ENCODE data around the gene IGF2R. TPM values are rescaled to one million over a fixed set of nuclear protein-coding genes. Genes with fewer than 3 reads are reported as not detected.

The IGF2R gene
- total and polyA plus RNA-seq, 2 donors from 2014 or later = 23.7 to 88.6 TPM

- TF ChIP-seq, protein P1, sequence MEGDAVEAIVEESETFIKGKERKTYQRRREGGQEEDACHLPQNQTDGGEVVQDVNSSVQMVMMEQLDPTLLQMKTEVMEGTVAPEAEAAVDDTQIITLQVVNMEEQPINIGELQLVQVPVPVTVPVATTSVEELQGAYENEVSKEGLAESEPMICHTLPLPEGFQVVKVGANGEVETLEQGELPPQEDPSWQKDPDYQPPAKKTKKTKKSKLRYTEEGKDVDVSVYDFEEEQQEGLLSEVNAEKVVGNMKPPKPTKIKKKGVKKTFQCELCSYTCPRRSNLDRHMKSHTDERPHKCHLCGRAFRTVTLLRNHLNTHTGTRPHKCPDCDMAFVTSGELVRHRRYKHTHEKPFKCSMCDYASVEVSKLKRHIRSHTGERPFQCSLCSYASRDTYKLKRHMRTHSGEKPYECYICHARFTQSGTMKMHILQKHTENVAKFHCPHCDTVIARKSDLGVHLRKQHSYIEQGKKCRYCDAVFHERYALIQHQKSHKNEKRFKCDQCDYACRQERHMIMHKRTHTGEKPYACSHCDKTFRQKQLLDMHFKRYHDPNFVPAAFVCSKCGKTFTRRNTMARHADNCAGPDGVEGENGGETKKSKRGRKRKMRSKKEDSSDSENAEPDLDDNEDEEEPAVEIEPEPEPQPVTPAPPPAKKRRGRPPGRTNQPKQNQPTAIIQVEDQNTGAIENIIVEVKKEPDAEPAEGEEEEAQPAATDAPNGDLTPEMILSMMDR (IDR thresholded peaks at IDR 0.05; ENCODE audit: borderline replicate concordance, extremely low read depth, insufficient read depth) = no peak
- Histone ChIP-seq H3K27ac (ENCODE audit: low read depth in 2 of 2, low read length in 2 of 2) (peak overlapping the region; percentile 75 to 86), H3K27me3 (ENCODE audit: control insufficient read depth, insufficient read depth, low read length) (no peaks in the 10 kb centered on the region), H3K36me3 (ENCODE audit: control insufficient read depth in 2 of 3, insufficient read depth in 3 of 3, low read length in 3 of 3) (no peaks in the 10 kb centered on the region), H3K4me1 (ENCODE audit: control insufficient read depth in 2 of 3, insufficient read depth in 2 of 3, low read depth in 1 of 3, low read length in 3 of 3) (peaks cover 0 to 76% (median 72%) of the 10 kb centered on the region in 3 donors), H3K9ac (ENCODE audit: low read length in 3 of 3) (peak overlapping the region in 1 of 3 donors; percentile 23), H3K4me3 (ENCODE audit: low read length in 3 of 3) (no peak overlapping the region), H3K9me3 (ENCODE audit: control insufficient read depth in 2 of 3, insufficient read depth in 1 of 3, low read length in 3 of 3) (no peaks in the 10 kb centered on the region)
- DNase-seq (no peak), FAIRE-seq (no peak)
- intact Hi-C loops (cut with DNase I) = no loop called here
These were observed 11.6 kb downstream of the IGF2R start for GRCh38 chr6:159980474-159980873.

GRCh38 chr6:159981071-159981402 lies 12.2 kb downstream of the IGF2R start:
- peak overlapping the region in 1 of 3 donors; percentile 2 for H3K4me3 ChIP-seq (ENCODE audit: low read length in 3 of 3)

DNA sequence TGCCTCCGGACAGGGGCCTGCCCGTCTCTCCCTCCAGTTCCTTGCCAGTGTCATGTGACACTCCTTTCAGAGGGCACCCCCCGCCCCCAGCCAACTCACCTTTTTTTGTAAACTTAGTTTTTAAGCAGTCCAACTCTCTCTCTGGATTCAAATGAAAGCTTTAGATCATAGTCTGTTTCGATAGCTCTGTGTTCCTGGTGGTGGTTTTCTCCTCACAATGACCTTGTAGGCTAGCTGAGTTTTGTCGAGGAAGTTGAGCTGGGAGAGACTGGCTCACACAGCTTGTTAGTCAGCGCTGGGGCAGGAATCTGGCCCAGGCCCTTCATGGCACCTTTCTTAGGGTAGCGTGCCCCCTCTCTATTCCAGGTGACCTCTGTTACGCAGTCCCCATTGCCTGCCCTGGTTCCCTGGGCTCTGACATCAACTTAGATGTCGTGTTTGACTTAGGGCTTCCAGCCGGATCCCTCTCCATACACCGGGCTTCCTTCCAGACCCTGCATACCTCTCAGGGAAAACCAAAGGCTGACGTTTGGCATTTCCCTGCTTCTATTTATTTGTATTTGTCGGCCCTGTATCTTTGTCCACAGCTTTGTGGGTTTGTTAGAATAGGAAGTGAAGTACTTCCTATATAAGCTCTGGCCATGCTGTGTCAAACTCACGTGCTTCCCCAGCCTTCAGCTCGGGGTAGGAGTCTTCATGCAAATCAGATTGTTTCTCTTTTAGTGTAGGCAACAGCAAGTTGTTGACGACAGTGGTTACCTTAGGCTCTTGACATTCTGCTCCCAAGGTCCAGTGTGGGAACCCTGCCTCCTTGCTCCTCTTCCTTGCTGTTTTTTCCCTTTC lies 12.7 kb downstream of the IGF2R start:
- intact Hi-C loops (cut with DNase I) = no loop called here
- H3K4me3 ChIP-seq (ENCODE audit: low read length in 3 of 3) = peak overlapping the region in 1 of 3 donors; percentile 2
- no peaks in the 10 kb centered on the region for H3K27me3 ChIP-seq (ENCODE audit: control insufficient read depth, insufficient read depth, low read length)
- no peaks in the 10 kb centered on the region for H3K36me3 ChIP-seq (ENCODE audit: control insufficient read depth in 2 of 3, insufficient read depth in 3 of 3, low read length in 3 of 3)
- H3K9ac ChIP-seq (ENCODE audit: low read length in 3 of 3) = peak overlapping the region in 2 of 3 donors; percentile 23 to 41
- FAIRE-seq = no peak
- DNase-seq = peak in 1 of 5 donors; percentile 71
- no peaks in the 10 kb centered on the region for H3K9me3 ChIP-seq (ENCODE audit: control insufficient read depth in 2 of 3, insufficient read depth in 1 of 3, low read length in 3 of 3)
- peak overlapping the region; percentile 75 to 86 for H3K27ac ChIP-seq (ENCODE audit: low read depth in 2 of 2, low read length in 2 of 2)
- H3K4me1 ChIP-seq (ENCODE audit: control insufficient read depth in 2 of 3, insufficient read depth in 2 of 3, low read depth in 1 of 3, low read length in 3 of 3) = peaks cover 0 to 76% (median 73%) of the 10 kb centered on the region in 3 donors
- TF ChIP-seq, protein P1 (IDR thresholded peaks at IDR 0.05; ENCODE audit: borderline replicate concordance, extremely low read depth, insufficient read depth) = no peak

More at GRCh38 chr6:159981071-159981402, 12.2 kb downstream of the IGF2R start:
- peaks cover 0 to 76% (median 73%) of the 10 kb centered on the region in 3 donors for H3K4me1 ChIP-seq (ENCODE audit: control insufficient read depth in 2 of 3, insufficient read depth in 2 of 3, low read depth in 1 of 3, low read length in 3 of 3)
- H3K9me3 ChIP-seq (ENCODE audit: control insufficient read depth in 2 of 3, insufficient read depth in 1 of 3, low read length in 3 of 3) = no peaks in the 10 kb centered on the region
- H3K27me3 ChIP-seq (ENCODE audit: control insufficient read depth, insufficient read depth, low read length) = no peaks in the 10 kb centered on the region
- H3K9ac ChIP-seq (ENCODE audit: low read length in 3 of 3) = peak overlapping the region in 1 of 3 donors; percentile 23
- intact Hi-C loops (cut with DNase I) = no loop called here
- H3K36me3 ChIP-seq (ENCODE audit: control insufficient read depth in 2 of 3, insufficient read depth in 3 of 3, low read length in 3 of 3) = no peaks in the 10 kb centered on the region
- no peak for DNase-seq
- peak overlapping the region; percentile 75 to 86 for H3K27ac ChIP-seq (ENCODE audit: low read depth in 2 of 2, low read length in 2 of 2)
- TF ChIP-seq, protein P1 (IDR thresholded peaks at IDR 0.05; ENCODE audit: borderline replicate concordance, extremely low read depth, insufficient read depth) = no peak
- FAIRE-seq = no peak

Measured in kidney (tissue), 14 donors.